CD14-positive monocyte (primary cell): ENCODE measurements around the gene S1PR3. TPM values are rescaled to one million over a fixed set of nuclear protein-coding genes. Genes with fewer than 3 reads are reported as not detected.

Experiments
- DNase-seq, 3 donors: peaks; one replicate each; pipeline ENCODE4 v3.0.0-alpha.2; 2011 to 2022
- H2AFZ ChIP-seq: 2 replicates; pipeline ENCODE4 v1.6.0; 2012; ENCODE audit warnings: mild to moderate bottlenecking, low read depth, low read length, inconsistent platforms; ENCODE audit not compliant: insufficient read depth, poor library complexity, severe bottlenecking
- H3K27ac ChIP-seq, 2 donors: 1 replicate in 1 of 2; 2 replicates in 1 of 2; pipeline ENCODE4 v1.5.1; 2012 to 2013; ENCODE audit warnings: low read length in 2 of 2, control low read depth in 1 of 2, inconsistent platforms in 1 of 2, low read depth in 1 of 2, mild to moderate bottlenecking in 1 of 2
- H3K27me3 ChIP-seq, 2 donors: one replicate each; pipeline versions ENCODE4 v1.6.0 to v1.6.1; 2011 to 2013; ENCODE audit warnings: low read length in 2 of 2; ENCODE audit not compliant: control insufficient read depth in 2 of 2, insufficient read depth in 2 of 2
- H3K36me3 ChIP-seq, 2 donors: replicated peaks in 1 of 2; 1 replicate in 1 of 2; 2 replicates in 1 of 2; pipeline versions ENCODE4 v1.5.1 to v1.6.1; 2012 to 2013; ENCODE audit warnings: low read length in 2 of 2, control low read depth in 1 of 2, inconsistent platforms in 1 of 2, mild to moderate bottlenecking in 1 of 2; ENCODE audit not compliant: insufficient read depth in 2 of 2, control insufficient read depth in 1 of 2
- H3K4me1 ChIP-seq, 2 donors: 1 replicate in 1 of 2; 2 replicates in 1 of 2; pipeline versions ENCODE4 v1.5.1 to v1.6.1; 2012 to 2013; ENCODE audit warnings: low read length in 2 of 2, control low read depth in 1 of 2, inconsistent platforms in 1 of 2, mild to moderate bottlenecking in 1 of 2, moderate library complexity in 1 of 2; ENCODE audit not compliant: insufficient read depth in 2 of 2, control insufficient read depth in 1 of 2
- H3K4me2 ChIP-seq: replicated peaks from 2 replicates; pipeline ENCODE3; 2012; ENCODE audit warnings: low read length, moderate library complexity, mild to moderate bottlenecking; ENCODE audit not compliant: poor library complexity, severe bottlenecking; ENCODE audit errors: extremely low read depth
- H3K4me3 ChIP-seq, 3 experiments: fragments of 200-600 bp in 1 of 3; sonication (generic) in 1 of 3; replicated peaks in 1 of 3; 1 replicate in 2 of 3; 2 replicates in 1 of 3; pipeline ENCODE4 v1.5.1; 2011 to 2013; ENCODE audit warnings: low read length in 3 of 3, mild to moderate bottlenecking in 3 of 3, control low read depth in 2 of 3, low read depth in 2 of 3, inconsistent platforms in 1 of 3, moderate library complexity in 1 of 3
- H3K79me2 ChIP-seq: 2 replicates; pipeline ENCODE4 v1.6.0; 2012; ENCODE audit warnings: mild to moderate bottlenecking, control low read depth, inconsistent platforms, low read length, moderate library complexity; ENCODE audit not compliant: insufficient read depth
- H3K9ac ChIP-seq: 2 replicates; pipeline ENCODE4 v1.6.0; 2017; ENCODE audit warnings: low read length, mild to moderate bottlenecking; ENCODE audit not compliant: insufficient read depth, poor library complexity, severe bottlenecking
- H3K9me3 ChIP-seq, 2 donors: replicated peaks in 1 of 2; 1 replicate in 1 of 2; 2 replicates in 1 of 2; pipeline versions ENCODE4 v1.5.1 to v1.6.1; 2012 to 2013; ENCODE audit warnings: low read length in 2 of 2, control low read depth in 1 of 2; ENCODE audit not compliant: control insufficient read depth in 1 of 2, insufficient read depth in 1 of 2
- H4K20me1 ChIP-seq: 2 replicates; pipeline ENCODE4 v1.6.0; 2012; ENCODE audit warnings: mild to moderate bottlenecking, low read length, control low read depth, moderate library complexity; ENCODE audit not compliant: insufficient read depth
- H3K27ac Mint-ChIP-seq, 7 donors: one replicate each; pipeline ENCODE4 v1.8.0; 2020; ENCODE audit warnings: mild to moderate bottlenecking in 7 of 7, mixed read lengths in 7 of 7, moderate library complexity in 6 of 7, inconsistent platforms in 2 of 7
- H3K27me3 Mint-ChIP-seq, 3 donors: one replicate each; pipeline ENCODE4 v1.8.0; 2021 to 2022; ENCODE audit warnings: low read depth in 3 of 3, mild to moderate bottlenecking in 3 of 3, mixed read lengths in 3 of 3, moderate library complexity in 3 of 3, inconsistent platforms in 1 of 3
- H3K36me3 Mint-ChIP-seq, 2 donors: one replicate each; pipeline ENCODE4 v1.8.0; 2020; ENCODE audit warnings: mixed read lengths in 2 of 2, inconsistent platforms in 1 of 2, mild to moderate bottlenecking in 1 of 2
- H3K4me1 Mint-ChIP-seq: one replicate; pipeline ENCODE4 v1.8.0; 2020; ENCODE audit warnings: mild to moderate bottlenecking, mixed read lengths
- H3K4me3 Mint-ChIP-seq, 2 donors: one replicate each; pipeline ENCODE4 v1.8.0; 2020; ENCODE audit warnings: mild to moderate bottlenecking in 2 of 2, mixed read lengths in 2 of 2, moderate library complexity in 1 of 2
- H3K9me3 Mint-ChIP-seq, 7 donors: one replicate each; pipeline ENCODE4 v1.8.0; 2020 to 2022; ENCODE audit warnings: mixed read lengths in 7 of 7, mild to moderate bottlenecking in 6 of 7, moderate library complexity in 6 of 7, inconsistent platforms in 2 of 7
- WGBS: methylation state at CpG from one replicate; pipeline ENCODE4 v1.1.5; 2013; ENCODE audit warnings: missing lambda C conversion rate; ENCODE audit not compliant: insufficient coverage; 5-methylcytosine and 5-hydroxymethylcytosine counted together
- intact Hi-C, 2 donors: fragments of 100-400 bp; cut with micrococcal nuclease; formaldehyde crosslinking; loops; one replicate each; pipeline versions ENCODE4 v1.15.0 to v1.15.1; 2023
- polyA plus RNA-seq, 3 donors: library from polyadenylated mRNA; depleted of rRNA in 1 of 3; unstranded in 2 of 3; stranded (reverse) in 1 of 3; fragments of 300-500 nt in 2 of 3; fragments of >200 nt in 1 of 3; fragmentation: Illumina TruSeq in 2 of 3; gene quantifications; 1 replicate in 2 of 3; 2 replicates in 1 of 3; pipeline ENCODE4 v1.2.3, GENCODE V29; 2012 to 2021
- TF ChIP-seq, protein P1 (sequence below): fragments of 200-600 bp; IDR thresholded peaks from one replicate; pipeline ENCODE4 v1.8.0; 2022; ENCODE audit warnings: antibody characterized with exemption, mild to moderate bottlenecking

Gene S1PR3
- polyA plus RNA-seq, 3 donors: 28.2 to 59.7 (median 30.6) TPM

DNA sequence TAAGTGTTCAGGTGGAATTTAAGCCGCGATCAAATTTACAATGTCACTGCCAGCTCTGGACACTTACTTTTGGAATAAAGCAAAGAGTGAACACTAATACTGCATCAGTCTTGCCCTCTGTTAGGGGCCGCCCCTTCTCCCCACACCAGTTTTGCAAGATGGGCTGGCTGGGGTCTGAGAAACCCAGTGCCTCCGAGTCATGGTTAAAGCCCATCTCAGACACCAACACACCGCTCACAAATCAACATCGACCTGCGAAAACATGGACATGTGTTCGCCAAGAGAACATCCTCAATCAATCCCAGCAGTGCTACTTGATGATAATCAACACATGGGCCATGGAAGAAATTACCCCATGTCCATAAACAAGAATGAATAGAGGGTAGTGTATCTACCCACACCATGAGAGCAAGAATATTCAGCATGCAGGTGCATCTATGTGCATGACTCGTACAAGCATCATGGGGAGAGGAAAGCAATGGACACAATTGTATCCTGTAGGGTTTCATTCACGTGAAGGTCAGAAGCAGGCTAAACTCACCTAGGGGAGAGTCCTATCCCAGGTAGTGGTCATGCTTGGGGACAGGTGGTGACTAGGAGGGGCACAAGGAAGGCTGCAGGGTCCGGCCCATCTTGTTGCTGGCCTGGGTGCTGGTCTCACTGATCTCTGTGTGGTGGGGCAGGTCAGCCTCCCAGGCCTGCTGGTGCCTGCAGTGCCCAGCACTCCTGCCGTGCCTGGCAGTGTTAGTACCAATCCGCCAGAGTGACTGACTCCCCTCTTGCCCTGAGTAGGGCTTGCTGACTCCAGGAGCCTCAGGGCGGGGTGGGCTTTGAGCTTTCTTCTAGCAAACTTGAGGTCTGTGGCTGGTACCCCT is 5.0 kb downstream of the S1PR3 start:
- no peak overlapping the region for H2AFZ ChIP-seq
- H3K79me2 ChIP-seq: peaks cover 65% of the 10 kb centered on the region
- TF ChIP-seq, protein P1, sequence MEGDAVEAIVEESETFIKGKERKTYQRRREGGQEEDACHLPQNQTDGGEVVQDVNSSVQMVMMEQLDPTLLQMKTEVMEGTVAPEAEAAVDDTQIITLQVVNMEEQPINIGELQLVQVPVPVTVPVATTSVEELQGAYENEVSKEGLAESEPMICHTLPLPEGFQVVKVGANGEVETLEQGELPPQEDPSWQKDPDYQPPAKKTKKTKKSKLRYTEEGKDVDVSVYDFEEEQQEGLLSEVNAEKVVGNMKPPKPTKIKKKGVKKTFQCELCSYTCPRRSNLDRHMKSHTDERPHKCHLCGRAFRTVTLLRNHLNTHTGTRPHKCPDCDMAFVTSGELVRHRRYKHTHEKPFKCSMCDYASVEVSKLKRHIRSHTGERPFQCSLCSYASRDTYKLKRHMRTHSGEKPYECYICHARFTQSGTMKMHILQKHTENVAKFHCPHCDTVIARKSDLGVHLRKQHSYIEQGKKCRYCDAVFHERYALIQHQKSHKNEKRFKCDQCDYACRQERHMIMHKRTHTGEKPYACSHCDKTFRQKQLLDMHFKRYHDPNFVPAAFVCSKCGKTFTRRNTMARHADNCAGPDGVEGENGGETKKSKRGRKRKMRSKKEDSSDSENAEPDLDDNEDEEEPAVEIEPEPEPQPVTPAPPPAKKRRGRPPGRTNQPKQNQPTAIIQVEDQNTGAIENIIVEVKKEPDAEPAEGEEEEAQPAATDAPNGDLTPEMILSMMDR: no peak
- H3K27ac Mint-ChIP-seq: peak overlapping the region in 3 of 7 donors; percentile 35 to 85 (median 68)
- H3K9ac ChIP-seq: no peak overlapping the region
- H3K4me3 ChIP-seq: no peak overlapping the region
- no peak overlapping the region for H3K4me2 ChIP-seq
- no peaks in the 10 kb centered on the region for H3K27me3 ChIP-seq
- peaks cover 46 to 66% of the 10 kb centered on the region in 2 donors for H3K36me3 ChIP-seq
- peaks cover 0 to 1% (median 0%) of the 10 kb centered on the region in 3 donors for H3K27me3 Mint-ChIP-seq
- no peak for DNase-seq
- WGBS: 98% methylated on average over 8 of the region's 14 CpGs
- peak overlapping the region in 1 of 2 donors; percentile 1 for H3K4me3 Mint-ChIP-seq
- H4K20me1 ChIP-seq: peaks cover 94% of the 10 kb centered on the region
- intact Hi-C loops: no loop called here
- peaks cover 73 to 74% of the 10 kb centered on the region in 2 donors for H3K36me3 Mint-ChIP-seq
- H3K9me3 Mint-ChIP-seq: no peaks in the 10 kb centered on the region
- peaks cover 52 to 70% of the 10 kb centered on the region in 2 donors for H3K4me1 ChIP-seq
- H3K9me3 ChIP-seq: no peaks in the 10 kb centered on the region
- no peak overlapping the region for H3K27ac ChIP-seq
- H3K4me1 Mint-ChIP-seq: peaks cover 74% of the 10 kb centered on the region

DNA sequence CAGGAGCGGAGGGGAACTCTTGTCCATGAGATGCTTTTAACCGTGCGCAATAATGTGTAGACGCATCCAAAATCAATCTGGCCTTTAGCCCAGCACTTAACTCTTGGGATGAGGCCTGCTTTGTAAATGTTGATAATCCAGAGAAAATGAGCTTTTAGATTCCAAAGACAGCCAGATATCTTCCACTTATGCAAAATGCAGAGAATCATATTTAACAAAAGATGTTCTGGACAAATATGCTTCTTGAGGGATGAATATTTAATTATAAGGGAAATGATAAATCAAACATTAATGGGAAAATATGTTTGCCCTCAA is 5.6 kb downstream of the S1PR3 start:
- no peaks in the 10 kb centered on the region for H3K27me3 ChIP-seq
- H3K4me2 ChIP-seq: no peak overlapping the region
- no peak overlapping the region for H3K9ac ChIP-seq
- Mint-ChIP-seq H3K4me3 (no peak overlapping the region), H3K27me3 (peaks cover 0 to 1% (median 0%) of the 10 kb centered on the region in 3 donors), H3K4me1 (peaks cover 74% of the 10 kb centered on the region), H3K36me3 (peaks cover 79 to 80% of the 10 kb centered on the region in 2 donors), H3K9me3 (no peaks in the 10 kb centered on the region), H3K27ac (no peak overlapping the region)
- intact Hi-C loops: no loop called here
- TF ChIP-seq, protein P1: no peak
- 97% methylated on average over 4 of the region's 4 CpGs for WGBS
- no peak for DNase-seq
- no peak overlapping the region for H2AFZ ChIP-seq
- peaks cover 62% of the 10 kb centered on the region for H3K79me2 ChIP-seq
- H3K4me1 ChIP-seq: peaks cover 51 to 70% of the 10 kb centered on the region in 2 donors
- no peak overlapping the region for H3K4me3 ChIP-seq
- H3K36me3 ChIP-seq: peaks cover 52 to 72% of the 10 kb centered on the region in 2 donors
- H4K20me1 ChIP-seq: peaks cover 98% of the 10 kb centered on the region
- no peak overlapping the region for H3K27ac ChIP-seq
- H3K9me3 ChIP-seq: no peaks in the 10 kb centered on the region
